Measurements from ENCODE around the gene SIK3. TPM values are rescaled to one million over a fixed set of nuclear protein-coding genes. Genes with fewer than 3 reads are reported as not detected.

SIK3 gene
- total RNA-seq, 1 donor from 2014 or later, result 38.4 TPM

DNA sequence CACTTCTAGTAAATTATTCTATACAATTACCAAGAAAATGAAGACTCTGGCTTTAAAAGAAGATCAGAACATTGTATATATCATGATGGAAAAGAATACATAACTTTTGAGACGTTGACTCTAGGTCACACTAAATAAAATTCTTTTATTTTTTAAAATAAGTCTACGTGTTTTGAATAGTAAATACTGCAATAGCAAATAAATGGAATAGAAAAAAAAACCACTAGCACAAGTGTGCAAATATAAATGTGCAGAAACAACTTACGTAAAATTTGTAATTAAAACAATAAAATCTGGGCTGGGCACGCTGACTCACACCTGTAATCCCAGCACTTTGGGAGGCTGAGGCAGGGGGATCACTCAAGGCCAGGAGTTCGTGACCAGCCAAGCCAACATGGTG, 17.9 kb downstream of the SIK3 start:
- peaks cover 7% of the 10 kb centered on the region for H3K36me3 Mint-ChIP-seq (ENCODE audit: low read depth)
- DNase-seq, result no peak
- intact Hi-C loops (cut with micrococcal nuclease), result no loop called here
- H3K4me1 Mint-ChIP-seq, result peaks cover 23% of the 10 kb centered on the region
- H3K9me3 Mint-ChIP-seq, result no peaks in the 10 kb centered on the region
- no peak overlapping the region for H3K27ac Mint-ChIP-seq
- H3K27me3 Mint-ChIP-seq, result no peaks in the 10 kb centered on the region
- H3K4me3 Mint-ChIP-seq, result no peak overlapping the region

DNA sequence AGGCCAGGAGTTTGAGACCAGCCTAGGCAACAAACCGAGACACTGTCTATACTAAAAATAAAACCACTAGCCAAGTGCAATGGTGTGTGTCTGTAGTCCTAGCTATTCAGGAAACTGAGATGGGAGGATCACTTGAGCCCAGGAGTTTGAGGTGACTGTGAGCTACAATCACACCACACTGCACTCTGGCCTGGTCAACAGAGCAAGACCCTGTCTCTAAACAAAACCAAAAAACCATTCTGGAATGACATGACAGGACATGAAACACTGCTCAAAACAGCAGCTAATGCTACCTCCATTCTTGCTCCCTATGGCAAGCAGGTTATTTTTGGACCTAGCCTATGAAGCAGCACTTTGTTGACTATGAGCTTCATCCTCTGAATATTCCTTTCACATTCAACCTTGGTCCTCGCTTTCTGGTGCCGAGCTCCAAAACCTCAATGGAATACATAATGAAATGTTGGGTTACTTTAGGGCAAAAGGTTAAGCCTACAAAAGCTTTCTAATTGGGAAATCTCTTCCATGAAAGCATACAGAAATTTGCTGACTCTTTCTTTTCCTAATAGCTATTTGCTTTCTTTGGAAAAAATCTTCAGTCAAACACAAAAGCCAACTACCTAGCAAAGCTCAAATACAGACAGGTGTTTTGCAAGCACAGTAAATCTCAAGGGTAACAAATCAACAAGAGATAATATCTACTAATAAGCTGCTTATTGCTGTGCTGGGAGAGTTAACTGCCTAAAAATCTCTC, 21.1 kb downstream of the SIK3 start:
- no peak overlapping the region for H3K4me3 Mint-ChIP-seq
- intact Hi-C loops (cut with micrococcal nuclease), result no loop called here
- H3K27me3 Mint-ChIP-seq, result no peaks in the 10 kb centered on the region
- peaks cover 4% of the 10 kb centered on the region for H3K36me3 Mint-ChIP-seq (ENCODE audit: low read depth)
- H3K4me1 Mint-ChIP-seq, result peaks cover 36% of the 10 kb centered on the region
- peak; percentile 50 for DNase-seq
- H3K9me3 Mint-ChIP-seq, result no peaks in the 10 kb centered on the region
- H3K27ac Mint-ChIP-seq, result no peak overlapping the region

DNA sequence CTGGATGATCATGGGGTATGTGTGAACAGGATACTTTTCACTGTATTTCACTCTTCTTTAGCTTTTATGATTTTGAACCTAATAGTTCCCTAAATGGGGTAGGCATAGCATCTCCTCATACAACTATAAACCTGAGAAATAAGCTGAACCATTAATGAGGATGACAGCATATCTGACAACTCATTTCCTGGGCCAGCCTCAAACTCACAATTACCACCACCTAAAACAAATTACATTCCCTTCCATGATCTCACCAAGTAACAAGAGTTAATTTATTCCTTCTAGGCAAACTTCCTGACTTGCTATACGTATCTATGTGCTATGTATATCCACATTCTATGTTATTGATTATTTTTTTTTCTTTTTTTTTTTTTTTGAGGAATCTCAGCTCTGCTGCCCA, 23.0 kb downstream of the SIK3 start:
- DNase-seq, result no peak
- intact Hi-C loops (cut with micrococcal nuclease), result no loop called here
- Mint-ChIP-seq H3K27ac (no peak overlapping the region), H3K4me1 (peaks cover 41% of the 10 kb centered on the region), H3K36me3 (ENCODE audit: low read depth) (peaks cover 4% of the 10 kb centered on the region), H3K4me3 (no peak overlapping the region), H3K9me3 (no peaks in the 10 kb centered on the region), H3K27me3 (no peaks in the 10 kb centered on the region)

DNA sequence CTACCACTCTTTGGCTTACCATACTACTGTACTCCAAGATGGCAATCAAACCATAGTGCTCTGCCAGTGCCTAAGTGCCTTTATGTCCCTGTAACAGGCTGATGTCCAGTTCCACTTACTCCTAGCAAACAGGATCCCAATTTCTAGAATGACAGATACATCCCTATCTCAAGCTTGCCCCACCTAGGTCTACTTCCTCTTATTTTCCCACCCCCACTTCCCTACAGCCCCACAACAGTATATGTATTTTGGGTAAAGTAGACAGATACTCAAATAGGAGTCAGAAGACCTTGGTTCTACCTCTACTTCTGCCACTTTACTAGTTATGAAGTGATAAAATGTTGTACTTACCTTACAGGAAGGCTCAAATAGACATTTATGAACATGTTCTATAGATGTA, 24.1 kb downstream of the SIK3 start:
- H3K36me3 Mint-ChIP-seq (ENCODE audit: low read depth), result peaks cover 4% of the 10 kb centered on the region
- peak overlapping the region; percentile 82 for H3K27ac Mint-ChIP-seq
- H3K4me1 Mint-ChIP-seq, result peaks cover 42% of the 10 kb centered on the region
- H3K27me3 Mint-ChIP-seq, result no peaks in the 10 kb centered on the region
- intact Hi-C loops (cut with micrococcal nuclease), result no loop called here
- no peaks in the 10 kb centered on the region for H3K9me3 Mint-ChIP-seq
- peak overlapping the region; percentile 16 for H3K4me3 Mint-ChIP-seq
- DNase-seq, result no peak

DNA sequence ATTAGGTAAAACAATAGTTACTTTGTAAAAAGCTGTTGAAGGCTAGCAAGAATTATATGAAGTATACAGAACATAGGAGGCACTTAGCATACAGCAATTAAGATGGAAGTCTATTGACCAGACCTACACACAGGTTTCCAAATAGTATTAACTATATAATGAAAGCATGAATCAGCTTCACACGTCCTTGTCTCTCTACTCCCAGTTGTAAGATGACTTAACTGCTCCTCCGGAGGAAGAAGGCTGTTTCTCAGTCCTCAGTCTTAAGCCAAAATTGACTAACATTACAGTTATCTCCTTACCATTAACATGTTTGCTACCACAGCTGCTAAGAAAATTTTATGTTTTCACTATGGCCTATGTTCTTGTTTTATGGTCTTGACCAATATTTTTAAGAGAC, 24.7 kb downstream of the SIK3 start:
- no peak for DNase-seq
- peak overlapping the region; percentile 16 for H3K4me3 Mint-ChIP-seq
- intact Hi-C loops (cut with micrococcal nuclease), result loop anchor here (1.0 to 2.0 kb wide), 4 partner anchors 10 to 221 kb away; no protein-coding TSS in a partner anchor

DNA sequence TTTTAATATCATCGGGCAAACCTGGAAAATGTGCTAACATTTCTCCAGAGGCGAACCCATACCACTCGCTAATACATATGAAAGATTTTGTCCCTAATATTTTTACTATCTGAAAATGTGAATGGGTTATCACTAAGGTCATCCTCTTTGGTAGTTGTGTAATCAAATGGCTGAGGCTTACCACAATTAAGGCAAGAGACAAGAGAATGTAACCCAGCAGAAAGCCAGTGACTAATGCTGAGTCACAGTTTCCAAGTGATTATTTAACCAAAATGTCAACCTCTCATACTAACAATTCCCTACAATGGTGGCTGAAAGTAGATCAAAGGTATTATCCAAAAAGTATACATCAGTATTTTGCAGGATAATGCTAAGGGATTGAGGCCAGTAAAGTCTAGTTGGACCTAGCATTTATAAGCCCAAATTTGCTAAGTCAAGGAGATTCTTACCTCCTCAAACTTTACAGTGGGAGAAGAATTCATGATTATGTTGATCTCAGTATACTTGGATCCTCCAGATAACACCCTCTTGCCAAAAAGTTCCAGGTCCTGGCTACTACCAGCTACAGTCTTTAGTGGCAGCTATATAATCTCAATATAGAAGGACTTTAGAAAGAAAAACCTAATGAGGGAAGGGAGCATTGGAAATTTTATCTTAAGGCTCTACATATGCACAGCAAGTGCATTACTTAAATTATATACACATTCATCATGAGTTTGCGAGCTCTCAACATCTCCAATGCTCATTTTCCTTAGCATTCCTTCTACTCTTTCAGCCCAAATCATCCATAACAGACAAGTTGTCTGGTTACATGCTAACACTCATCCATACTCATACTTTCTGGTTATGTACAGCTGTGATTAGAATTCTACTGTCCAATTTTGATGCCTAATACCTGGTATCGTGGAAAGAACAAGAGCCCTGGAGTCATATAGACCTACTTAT, 25.4 kb downstream of the SIK3 start:
- H3K4me1 Mint-ChIP-seq, result peaks cover 36% of the 10 kb centered on the region

More for the DNA sequence above, 24.7 kb downstream of the SIK3 start:
- Mint-ChIP-seq H3K36me3 (ENCODE audit: low read depth) (peaks cover 4% of the 10 kb centered on the region), H3K9me3 (no peaks in the 10 kb centered on the region), H3K4me1 (peaks cover 40% of the 10 kb centered on the region), H3K27me3 (no peaks in the 10 kb centered on the region), H3K27ac (peak overlapping the region; percentile 82)

DNA sequence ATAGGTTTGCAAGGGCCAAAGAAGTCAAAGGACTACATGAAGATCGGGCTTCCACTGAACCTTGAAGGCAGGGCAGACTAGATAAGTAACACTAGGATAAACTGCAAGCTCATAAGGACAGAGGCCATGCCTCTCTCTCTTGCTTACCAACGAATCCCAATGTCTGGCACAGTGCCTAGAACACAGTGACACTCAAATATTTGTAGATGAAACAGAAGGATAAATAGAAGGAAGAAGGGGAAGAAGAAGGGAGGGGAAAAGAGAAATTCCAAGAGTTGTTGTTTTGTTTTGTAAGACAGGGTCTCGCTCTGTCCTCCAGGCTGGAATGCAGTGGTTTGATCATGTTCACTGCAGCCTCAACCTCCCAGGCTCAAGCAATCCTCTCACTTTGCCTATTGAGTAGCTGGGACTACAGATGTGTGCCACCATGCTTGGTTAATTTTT, 26.9 kb downstream of the SIK3 start:
- H3K27ac Mint-ChIP-seq, result no peak overlapping the region
- H3K9me3 Mint-ChIP-seq, result no peaks in the 10 kb centered on the region
- H3K4me3 Mint-ChIP-seq, result no peak overlapping the region
- intact Hi-C loops (cut with micrococcal nuclease), result no loop called here
- peaks cover 10% of the 10 kb centered on the region for H3K36me3 Mint-ChIP-seq (ENCODE audit: low read depth)
- H3K27me3 Mint-ChIP-seq, result no peaks in the 10 kb centered on the region
- H3K4me1 Mint-ChIP-seq, result peaks cover 44% of the 10 kb centered on the region
- DNase-seq, result no peak

More for the DNA sequence above, 25.4 kb downstream of the SIK3 start:
- no peak for DNase-seq
- intact Hi-C loops (cut with micrococcal nuclease), result loop anchor here (1.0 to 2.0 kb wide), 5 partner anchors 9 to 220 kb away; no protein-coding TSS in a partner anchor
- Mint-ChIP-seq H3K27ac (peak overlapping the region; percentile 82), H3K4me3 (peak overlapping the region; percentile 26), H3K9me3 (no peaks in the 10 kb centered on the region), H3K27me3 (no peaks in the 10 kb centered on the region), H3K36me3 (ENCODE audit: low read depth) (peaks cover 4% of the 10 kb centered on the region)

DNA sequence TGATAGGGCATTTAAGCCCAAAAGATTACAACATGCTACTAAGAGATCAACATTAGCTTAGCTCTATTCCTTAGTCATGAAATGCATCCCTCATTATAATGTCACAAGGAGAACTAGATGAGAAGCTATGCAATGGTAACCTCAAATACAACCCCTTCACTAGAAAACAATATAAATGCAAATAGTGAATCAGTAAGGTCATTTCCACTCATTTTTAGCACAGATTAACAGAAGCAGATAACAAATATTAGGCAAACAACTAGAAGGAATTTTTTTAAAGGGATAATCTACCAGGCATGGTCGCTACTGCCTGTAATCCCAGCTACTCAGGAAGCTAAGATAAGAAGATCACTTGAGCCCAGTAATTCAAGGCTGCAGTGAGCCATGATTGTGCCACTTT, 28.2 kb downstream of the SIK3 start:
- H3K27me3 Mint-ChIP-seq, result no peaks in the 10 kb centered on the region
- no peak overlapping the region for H3K27ac Mint-ChIP-seq
- H3K36me3 Mint-ChIP-seq (ENCODE audit: low read depth), result peaks cover 9% of the 10 kb centered on the region
- no peak for DNase-seq
- H3K4me1 Mint-ChIP-seq, result peaks cover 42% of the 10 kb centered on the region
- no peaks in the 10 kb centered on the region for H3K9me3 Mint-ChIP-seq
- intact Hi-C loops (cut with micrococcal nuclease), result no loop called here
- no peak overlapping the region for H3K4me3 Mint-ChIP-seq

DNA sequence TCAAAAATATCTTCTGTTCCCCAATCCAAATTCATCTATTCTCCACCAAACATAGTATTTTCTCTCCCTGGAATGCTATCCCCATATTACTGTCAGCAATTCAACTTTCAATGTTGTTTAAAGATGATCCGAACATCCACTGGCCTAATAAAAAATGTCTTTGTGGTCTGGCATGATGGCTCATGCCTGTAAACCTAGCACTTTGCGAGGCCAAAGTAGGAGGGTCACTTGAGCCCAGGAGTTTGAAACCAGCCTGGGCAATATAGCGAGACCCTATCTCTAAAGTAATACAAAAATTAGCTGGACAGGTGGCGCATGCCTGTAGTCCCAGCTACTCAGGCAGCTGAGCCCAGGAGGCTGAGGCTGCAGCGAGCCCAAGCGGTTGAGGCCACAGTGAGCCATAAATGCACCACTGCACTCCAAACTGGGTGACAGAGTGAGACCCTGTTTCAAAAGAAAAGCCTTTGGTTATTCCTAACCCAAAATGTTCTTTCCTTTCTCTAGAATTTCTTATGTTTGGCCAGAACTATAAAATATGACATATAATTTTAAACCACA, 29.8 kb downstream of the SIK3 start:
- Mint-ChIP-seq H3K4me3 (no peak overlapping the region), H3K9me3 (no peaks in the 10 kb centered on the region), H3K36me3 (ENCODE audit: low read depth) (peaks cover 9% of the 10 kb centered on the region), H3K27ac (no peak overlapping the region), H3K27me3 (no peaks in the 10 kb centered on the region), H3K4me1 (peaks cover 45% of the 10 kb centered on the region)
- intact Hi-C loops (cut with micrococcal nuclease), result no loop called here
- no peak for DNase-seq

DNA sequence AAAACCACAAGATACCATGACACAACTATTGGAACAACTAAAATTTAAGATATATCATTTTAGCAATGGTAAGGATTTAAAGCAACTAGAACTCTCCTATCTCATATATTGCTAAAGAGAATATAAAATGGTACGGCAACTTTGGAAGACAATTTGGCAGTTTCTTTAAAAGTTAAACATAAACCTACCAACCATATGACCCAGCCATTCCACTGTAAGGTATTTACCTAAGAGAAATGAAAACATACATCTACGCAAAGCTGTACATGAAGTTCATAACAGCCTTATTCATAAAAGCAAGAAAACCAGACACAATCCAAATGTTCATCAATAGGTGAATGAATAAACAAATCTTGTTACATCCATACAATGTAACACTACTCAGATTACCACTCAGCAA, 31.3 kb downstream of the SIK3 start:
- H3K27ac Mint-ChIP-seq, result no peak overlapping the region
- peaks cover 45% of the 10 kb centered on the region for H3K4me1 Mint-ChIP-seq
- intact Hi-C loops (cut with micrococcal nuclease), result no loop called here
- no peaks in the 10 kb centered on the region for H3K27me3 Mint-ChIP-seq
- DNase-seq, result no peak
- no peak overlapping the region for H3K4me3 Mint-ChIP-seq
- H3K9me3 Mint-ChIP-seq, result no peaks in the 10 kb centered on the region
- peaks cover 9% of the 10 kb centered on the region for H3K36me3 Mint-ChIP-seq (ENCODE audit: low read depth)

DNA sequence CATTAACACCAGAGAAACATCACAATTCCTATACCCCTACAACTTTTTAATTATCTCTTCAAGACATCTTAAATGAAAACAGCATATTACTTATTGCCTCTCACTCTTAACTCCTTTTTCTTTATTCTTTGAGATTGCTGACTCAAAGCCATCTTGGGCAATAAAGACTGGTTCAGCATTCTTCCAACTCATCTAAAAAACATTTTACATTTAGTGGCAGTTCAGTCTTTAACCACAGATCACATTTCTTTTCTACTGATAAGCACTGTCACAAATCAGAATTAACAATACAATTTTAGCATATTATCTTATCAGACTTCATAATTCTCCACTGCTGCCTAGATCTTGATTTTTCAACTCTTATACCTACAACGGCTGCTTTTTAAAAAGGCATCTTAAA, 34.0 kb downstream of the SIK3 start:
- intact Hi-C loops (cut with micrococcal nuclease), result no loop called here
- H3K36me3 Mint-ChIP-seq (ENCODE audit: low read depth), result peaks cover 11% of the 10 kb centered on the region
- no peak for DNase-seq
- H3K9me3 Mint-ChIP-seq, result no peaks in the 10 kb centered on the region
- H3K27ac Mint-ChIP-seq, result peak overlapping the region; percentile 77
- peak overlapping the region; percentile 2 for H3K4me3 Mint-ChIP-seq
- peaks cover 46% of the 10 kb centered on the region for H3K4me1 Mint-ChIP-seq
- no peaks in the 10 kb centered on the region for H3K27me3 Mint-ChIP-seq

DNA sequence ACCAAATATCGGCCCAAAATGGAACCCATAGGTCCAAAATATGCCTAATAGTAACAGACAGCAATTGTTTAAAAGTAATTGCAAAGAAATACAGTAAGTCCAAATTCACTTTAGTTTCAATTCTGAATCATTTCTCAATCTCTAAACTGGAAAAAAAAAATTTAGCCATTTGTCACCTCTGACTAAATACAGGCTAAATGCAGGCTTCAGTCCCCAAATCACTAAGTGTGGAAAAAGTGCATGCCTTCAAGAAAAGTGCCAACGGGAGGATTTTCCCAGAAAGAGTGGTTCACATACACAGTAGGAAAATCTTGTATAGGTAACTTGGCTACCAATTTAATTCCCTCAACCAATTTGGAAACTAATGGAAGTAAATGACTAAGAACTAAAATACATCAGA, 35.7 kb downstream of the SIK3 start:
- no peaks in the 10 kb centered on the region for H3K9me3 Mint-ChIP-seq
- peaks cover 11% of the 10 kb centered on the region for H3K36me3 Mint-ChIP-seq (ENCODE audit: low read depth)
- peak overlapping the region; percentile 5 for H3K4me3 Mint-ChIP-seq
- no peak for DNase-seq
- H3K4me1 Mint-ChIP-seq, result peaks cover 54% of the 10 kb centered on the region
- H3K27ac Mint-ChIP-seq, result peak overlapping the region; percentile 79
- H3K27me3 Mint-ChIP-seq, result no peaks in the 10 kb centered on the region
- intact Hi-C loops (cut with micrococcal nuclease), result loop anchor here (1.0 to 2.0 kb wide), 5 partner anchors 16 to 210 kb away; no protein-coding TSS in a partner anchor

DNA sequence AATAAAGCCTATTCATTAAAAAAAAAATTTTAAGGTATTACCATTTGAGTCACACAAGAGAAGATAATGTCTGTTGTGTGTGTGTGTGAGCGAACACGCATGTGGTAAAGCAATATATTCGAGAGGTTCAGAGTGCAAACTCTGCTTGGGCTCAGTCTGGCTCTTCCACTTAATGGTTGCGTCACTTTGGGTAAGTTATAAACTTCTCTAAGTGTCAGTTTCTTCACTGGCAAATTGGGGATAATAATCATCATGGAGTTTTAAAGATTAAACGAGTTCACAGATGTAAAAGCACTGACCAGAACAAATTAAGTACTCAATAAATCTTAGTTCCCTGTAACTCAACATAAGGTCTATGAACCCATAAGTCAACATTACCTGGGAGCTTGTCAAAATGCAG, 37.0 kb downstream of the SIK3 start:
- Mint-ChIP-seq H3K27ac (no peak overlapping the region), H3K9me3 (peaks cover 3% of the 10 kb centered on the region), H3K4me1 (peaks cover 46% of the 10 kb centered on the region), H3K27me3 (no peaks in the 10 kb centered on the region), H3K36me3 (ENCODE audit: low read depth) (peaks cover 7% of the 10 kb centered on the region), H3K4me3 (no peak overlapping the region)
- intact Hi-C loops (cut with micrococcal nuclease), result no loop called here
- peak; percentile 41 for DNase-seq

All from activated CD4-positive, alpha-beta T cell treated with anti-CD3 and anti-CD28 coated beads, Interleukin-2, amount 10 ng/mL, durations not matched to agents 24 days and 14 days (primary cell).